AG04450 (cell line): Measurements from ENCODE around the gene IDUA. TPM values are rescaled to one million over a fixed set of nuclear protein-coding genes. Genes with fewer than 3 reads are reported as not detected.
"Not testable (repeated sequence)": the region's sequence is repeated elsewhere in the genome, so short reads cannot be mapped to it uniquely, and the experiment has no call there.

Experiments used
- CTCF ChIA-PET: fragments of 300-600, 350-600 bp; formaldehyde crosslinking; extraction: SDS; loops from one replicate; lab custom pipeline; 2022; ENCODE audit warnings: antibody characterized with exemption, inconsistent platforms; lab: Charles Lee
- POLR2A ChIA-PET: fragments of 350-600 bp; formaldehyde crosslinking; extraction: SDS; loops from one replicate; lab custom pipeline; 2021; ENCODE audit warnings: antibody characterized with exemption, inconsistent platforms; lab: Yijun Ruan, JAX
- DNase-seq: peaks from one replicate; pipeline ENCODE4 v3.0.0-alpha.2; 2011; ENCODE audit warnings: low read depth, low spot score
- H3K27ac ChIP-seq: one replicate; pipeline ENCODE4 v1.5.1; 2012; ENCODE audit warnings: low read depth, low read length, control low read depth
- H3K27me3 ChIP-seq: one replicate; pipeline ENCODE4 v1.6.0; 2012; ENCODE audit warnings: low read length; ENCODE audit not compliant: control insufficient read depth, insufficient read depth
- H3K4me3 ChIP-seq: 2 replicates; pipeline ENCODE4 v1.5.1; 2011; ENCODE audit warnings: mild to moderate bottlenecking, low read depth, low read length, control low read depth
- H3K9me3 ChIP-seq: 2 replicates; pipeline ENCODE4 v1.5.1; 2012; ENCODE audit warnings: low read length; ENCODE audit not compliant: control insufficient read depth, insufficient read depth
- CTCF ChIP-seq: IDR thresholded peaks from 2 replicates; pipeline ENCODE4 v1.5.1; 2011; ENCODE audit warnings: low read depth, low read length, control low read depth, inconsistent platforms
- polyA plus RNA-seq: library from polyadenylated mRNA; depleted of rRNA; stranded (reverse); fragments of >200 nt; gene quantifications from 2 replicates; pipeline ENCODE4 v1.2.3, GENCODE V29; 2011

Gene IDUA
- polyA plus RNA-seq, 1 experiment: 3.9 TPM

GRCh38 chr4:1045193-1045594, 58.4 kb downstream of the IDUA start:
- Histone ChIP-seq H3K27me3 (no peaks in the 10 kb centered on the region), H3K9me3 (no peaks in the 10 kb centered on the region; the same call in 1 of the 2 replicates), H3K27ac (no peak overlapping the region), H3K4me3 (no peak overlapping the region)
- ChIA-PET CTCF (no interaction called here), POLR2A (no interaction called here)
- TF ChIP-seq CTCF: no peak
- no peak for DNase-seq

GRCh38 chr4:1045595-1046201, 58.9 kb downstream of the IDUA start:
- H3K27me3 ChIP-seq: no peaks in the 10 kb centered on the region
- ChIA-PET CTCF (no interaction called here), POLR2A (no interaction called here)
- no peak for DNase-seq
- H3K27ac ChIP-seq: no peak overlapping the region
- peaks cover 2% of the 10 kb centered on the region; the same call in 1 of the 2 replicates for H3K9me3 ChIP-seq
- TF ChIP-seq CTCF: no peak
- no peak overlapping the region for H3K4me3 ChIP-seq

DNA sequence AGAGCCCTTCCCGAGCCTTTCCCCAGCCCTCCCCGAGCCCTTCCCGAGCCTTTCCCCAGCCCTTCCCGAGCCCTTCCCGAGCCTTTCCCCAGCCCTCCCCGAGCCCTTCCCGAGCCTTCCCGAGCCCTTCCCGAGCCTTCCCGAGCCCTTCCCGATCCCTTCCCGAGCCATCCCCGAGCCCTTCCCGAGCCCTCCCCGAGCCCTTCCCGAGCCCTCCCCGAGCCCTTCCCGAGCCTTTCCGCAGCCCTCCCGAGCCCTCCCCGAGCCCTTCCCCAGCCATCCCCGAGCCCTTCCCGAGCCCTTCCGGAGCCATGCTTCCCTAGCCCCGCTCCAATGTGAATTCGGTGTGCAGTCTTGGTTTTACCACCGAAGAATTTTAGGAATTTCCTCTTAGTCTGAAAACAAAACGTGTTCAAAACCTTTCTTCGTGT, 59.8 kb downstream of the IDUA start:
- Histone ChIP-seq H3K4me3 (peak overlapping the region; percentile 34), H3K27ac (peak overlapping the region; percentile 65)
- POLR2A ChIA-PET, DNase-seq, H3K27me3 ChIP-seq, CTCF ChIA-PET, H3K9me3 ChIP-seq: not testable (repeated sequence)

DNA sequence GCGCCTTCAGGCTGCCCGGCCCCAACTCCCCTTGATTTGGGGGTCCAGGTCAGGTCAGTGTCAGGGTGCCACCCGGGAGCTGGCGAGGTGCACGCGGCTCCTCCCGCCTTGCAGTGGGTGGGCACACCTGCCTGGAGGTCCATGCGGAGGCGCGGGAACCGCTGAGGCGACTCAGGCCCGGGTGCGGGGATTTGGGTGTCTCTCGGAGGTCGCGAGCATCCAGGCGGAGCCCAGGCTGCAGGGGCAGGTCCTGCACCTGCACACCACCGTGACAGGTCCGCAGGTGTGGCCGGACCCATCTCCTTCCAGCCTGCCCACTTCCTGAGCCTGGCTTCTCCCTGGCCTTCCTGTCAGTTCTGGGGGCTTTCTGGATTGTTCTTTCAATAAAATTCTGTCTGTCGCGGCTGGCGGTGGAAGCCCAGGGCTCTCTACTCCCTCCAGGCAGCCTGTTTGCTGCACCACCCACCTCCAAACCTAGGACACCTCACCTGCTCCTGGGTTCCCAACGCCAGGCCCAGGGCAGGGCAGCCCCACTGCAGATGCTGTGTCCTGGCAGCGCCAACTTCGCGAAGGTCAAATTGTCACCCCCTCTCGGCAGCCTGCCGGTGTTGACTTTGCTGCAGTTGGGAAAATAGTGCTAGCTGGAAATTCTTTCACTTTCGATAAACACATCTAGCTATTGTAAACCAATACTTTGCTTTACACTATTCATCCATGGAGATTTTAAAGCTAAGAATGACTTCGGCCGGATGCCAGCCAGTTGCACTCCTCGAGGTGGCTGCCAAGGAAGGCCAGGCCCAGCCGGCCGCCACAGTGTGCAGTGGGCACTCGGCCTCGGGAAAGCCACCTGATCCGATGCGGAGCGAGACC, 60.5 kb downstream of the IDUA start:
- no peak for TF ChIP-seq CTCF
- peaks cover 10% of the 10 kb centered on the region for H3K9me3 ChIP-seq
- POLR2A ChIA-PET: no interaction called here
- CTCF ChIA-PET: no interaction called here
- peak overlapping the region; percentile 65 for H3K27ac ChIP-seq
- DNase-seq: no peak
- H3K4me3 ChIP-seq: no peak overlapping the region; the same call in 1 of the 2 replicates
- peaks cover 10% of the 10 kb centered on the region for H3K27me3 ChIP-seq

DNA sequence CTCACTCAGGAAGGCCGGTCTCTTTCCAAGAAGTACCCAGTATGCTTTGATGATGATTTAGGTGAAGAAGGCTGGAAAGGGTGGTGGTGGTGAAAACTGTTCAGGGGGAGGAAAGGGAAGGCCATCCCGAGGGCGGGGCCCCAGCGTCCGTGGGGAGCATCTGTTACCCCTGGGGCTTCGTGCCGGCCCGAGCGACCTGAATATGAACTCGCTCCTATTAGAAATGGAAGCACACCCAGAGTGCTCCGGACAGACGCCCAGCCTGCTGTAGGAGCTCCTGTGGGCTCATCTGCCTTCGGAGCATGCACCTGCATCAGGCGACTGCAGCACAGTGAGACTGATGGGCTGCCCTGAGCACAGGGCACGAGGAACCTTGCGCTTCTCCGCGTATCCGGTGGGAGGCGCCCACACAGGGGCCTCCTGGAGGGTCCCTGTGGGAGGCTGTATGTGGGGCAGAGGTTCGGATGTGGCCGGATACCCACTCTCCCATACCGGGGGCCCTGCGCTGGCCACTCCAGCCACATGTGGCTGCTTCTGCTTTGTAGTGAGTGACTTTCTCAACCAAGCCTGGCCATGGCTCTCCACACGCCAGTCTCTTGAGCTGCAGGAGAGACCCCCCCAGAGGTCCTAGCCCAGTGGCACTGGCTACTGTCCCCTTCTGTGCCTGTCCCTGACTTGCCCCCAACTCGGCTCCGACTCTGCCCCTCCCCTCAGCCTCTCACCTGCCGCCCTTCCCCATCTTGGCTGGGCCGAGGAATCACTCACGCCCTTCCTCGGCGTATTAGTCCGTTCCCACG, 61.3 kb downstream of the IDUA start:
- H3K4me3 ChIP-seq: no peak overlapping the region
- H3K27me3 ChIP-seq: peaks cover 17% of the 10 kb centered on the region
- no peak overlapping the region for H3K27ac ChIP-seq
- no peak for DNase-seq
- no peak for TF ChIP-seq CTCF
- ChIA-PET CTCF (no interaction called here), POLR2A (no interaction called here)
- H3K9me3 ChIP-seq: peaks cover 14% of the 10 kb centered on the region
